IPS-20b (cell line): ENCODE results near the gene RFTN1.

Experiments used
- H3K27ac ChIP-seq: one replicate; pipeline ENCODE4 v1.5.1; 2013; ENCODE audit warnings: low read length
- H3K27me3 ChIP-seq: 2 replicates; pipeline ENCODE4 v1.6.1; 2013; ENCODE audit warnings: mild to moderate bottlenecking, low read length, inconsistent platforms; ENCODE audit not compliant: insufficient read depth
- H3K36me3 ChIP-seq: 2 replicates; pipeline ENCODE4 v1.6.1; 2013; ENCODE audit warnings: low read depth, mild to moderate bottlenecking, inconsistent platforms, low read length, moderate library complexity; ENCODE audit not compliant: insufficient read depth
- H3K4me1 ChIP-seq: 2 replicates; pipeline ENCODE4 v1.6.1; 2013; ENCODE audit warnings: mild to moderate bottlenecking, control low read depth, inconsistent platforms, low read length, moderate library complexity; ENCODE audit not compliant: insufficient read depth
- H3K4me3 ChIP-seq: 2 replicates; pipeline ENCODE4 v1.5.1; 2013; ENCODE audit warnings: mild to moderate bottlenecking, low read length, inconsistent platforms
- H3K9ac ChIP-seq: 2 replicates; pipeline ENCODE4 v1.6.1; 2013; ENCODE audit warnings: low read depth, mild to moderate bottlenecking, inconsistent platforms, low read length, moderate library complexity
- H3K9me3 ChIP-seq: 2 replicates; pipeline ENCODE4 v1.6.1; 2013; ENCODE audit warnings: mild to moderate bottlenecking, low read depth, low read length, inconsistent platforms; ENCODE audit not compliant: insufficient read depth

The RFTN1 gene

DNA sequence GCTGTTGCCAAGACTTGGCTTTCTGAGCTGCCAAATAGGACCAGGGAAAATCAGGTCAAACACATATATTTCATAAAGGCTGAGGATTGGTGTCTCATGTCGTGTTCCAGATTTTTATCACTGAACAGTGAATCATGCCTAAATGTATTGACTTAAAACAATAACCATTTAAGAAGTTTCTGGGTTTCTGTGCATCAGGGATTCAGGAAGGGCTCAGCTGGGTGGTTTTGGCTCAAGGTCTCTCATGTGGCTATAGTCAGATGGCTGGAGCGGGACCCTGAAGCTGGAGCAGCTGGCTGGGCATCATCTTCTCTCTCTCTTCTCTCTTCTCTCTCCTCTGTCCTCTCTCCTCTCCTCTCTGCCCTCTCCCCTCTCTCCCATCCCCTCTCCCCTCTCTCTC, 10.7 kb upstream of the RFTN1 start:
- no peak overlapping the region for H3K27ac ChIP-seq
- H3K9me3 ChIP-seq = peaks cover 4% of the 10 kb centered on the region; the same call in 1 of the 2 replicates
- H3K4me3 ChIP-seq = no peak overlapping the region
- H3K27me3 ChIP-seq = peaks cover 4% of the 10 kb centered on the region; the same call in 1 of the 2 replicates
- no peaks in the 10 kb centered on the region for H3K36me3 ChIP-seq
- no peak overlapping the region for H3K9ac ChIP-seq
- no peaks in the 10 kb centered on the region for H3K4me1 ChIP-seq

DNA sequence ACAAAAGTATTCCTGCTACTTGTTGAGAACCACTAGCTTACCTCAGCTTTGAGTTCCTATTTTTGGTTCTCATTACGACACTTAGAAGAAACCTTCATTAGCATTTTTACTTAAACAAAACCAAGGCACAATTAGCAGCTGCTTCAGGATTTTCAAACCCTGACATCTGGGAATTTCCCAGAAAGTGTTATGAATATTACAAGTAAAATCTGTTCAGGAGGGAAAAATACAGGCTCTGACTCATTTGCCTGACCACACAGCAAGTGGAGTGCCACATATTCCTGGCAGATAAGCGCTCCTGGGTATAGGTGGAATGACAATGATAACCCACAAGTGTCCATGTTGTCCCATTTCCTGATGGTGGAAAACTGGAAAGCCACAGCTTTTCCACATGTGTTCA, 10.3 kb upstream of the RFTN1 start:
- Histone ChIP-seq H3K4me3 (no peak overlapping the region), H3K36me3 (no peaks in the 10 kb centered on the region), H3K9me3 (peaks cover 4% of the 10 kb centered on the region; the same call in 1 of the 2 replicates), H3K27ac (no peak overlapping the region), H3K27me3 (peaks cover 4% of the 10 kb centered on the region; the same call in 1 of the 2 replicates), H3K4me1 (no peaks in the 10 kb centered on the region), H3K9ac (no peak overlapping the region)

DNA sequence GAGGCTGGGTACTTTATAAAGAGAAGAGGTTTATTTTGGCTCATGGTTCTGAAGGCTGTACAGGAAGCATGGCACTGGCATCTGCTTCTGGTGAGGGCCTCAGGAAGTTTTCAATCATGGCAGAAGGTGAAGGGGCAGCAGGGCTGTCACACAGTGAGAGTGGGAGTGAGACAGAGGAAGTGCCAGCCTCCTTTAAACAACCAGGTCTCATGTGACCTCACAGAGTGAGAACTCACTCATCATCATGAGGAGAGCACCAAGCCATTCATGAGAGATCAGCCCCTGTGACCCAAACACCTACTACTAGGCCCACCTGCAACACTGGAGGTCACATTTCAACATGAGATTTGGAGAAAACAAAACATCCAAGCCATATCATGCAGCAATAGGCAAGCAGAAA, 9.3 kb upstream of the RFTN1 start:
- H3K4me1 ChIP-seq = no peaks in the 10 kb centered on the region
- H3K36me3 ChIP-seq = no peaks in the 10 kb centered on the region
- H3K9me3 ChIP-seq = peaks cover 4% of the 10 kb centered on the region; the same call in 1 of the 2 replicates
- H3K9ac ChIP-seq = no peak overlapping the region
- H3K27ac ChIP-seq = no peak overlapping the region
- H3K27me3 ChIP-seq = peaks cover 4% of the 10 kb centered on the region; the same call in 1 of the 2 replicates
- H3K4me3 ChIP-seq = no peak overlapping the region

DNA sequence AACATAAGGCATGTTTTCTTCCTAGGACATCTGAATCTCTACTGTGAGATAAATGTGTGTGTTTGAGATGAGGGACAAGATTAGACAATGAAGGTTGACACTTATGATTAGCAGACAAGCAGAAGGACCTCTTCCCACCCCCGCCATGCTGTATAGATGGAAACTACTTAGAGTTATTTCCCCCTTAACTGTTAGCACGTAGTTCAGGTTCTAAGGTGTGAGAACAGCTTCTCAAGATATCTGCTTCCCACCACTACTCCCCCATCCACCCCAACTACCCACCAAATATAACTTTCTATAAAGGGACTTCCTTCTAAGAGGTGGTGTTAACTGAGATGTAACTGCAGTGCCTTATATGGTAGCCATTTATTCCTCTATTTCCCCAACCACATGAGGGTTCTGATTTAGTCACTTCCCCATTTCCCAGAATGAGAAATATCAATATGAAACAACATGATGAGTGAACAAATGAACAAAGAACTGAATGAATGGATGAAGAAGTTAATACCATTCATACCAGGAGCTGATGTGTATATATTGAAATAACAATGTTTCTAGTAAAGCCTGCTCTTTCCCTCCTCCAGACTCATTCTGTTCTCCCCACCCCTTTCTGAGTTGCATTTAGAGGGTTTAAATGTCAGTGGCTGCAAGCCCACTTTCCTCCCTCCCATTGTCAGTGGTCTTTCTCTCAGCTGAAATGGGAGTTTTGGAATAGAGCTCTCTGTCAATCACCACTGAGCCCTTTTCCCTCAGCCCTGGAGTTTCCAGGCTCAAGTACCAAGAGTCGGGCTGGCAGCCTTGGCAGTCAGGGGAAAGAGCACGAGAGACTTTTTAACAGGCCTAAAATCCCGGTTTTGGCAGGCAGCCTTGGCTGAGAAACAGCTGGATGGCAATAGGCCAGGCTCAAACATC, 7.7 kb upstream of the RFTN1 start:
- peaks cover 10% of the 10 kb centered on the region; the same call in 1 of the 2 replicates for H3K4me1 ChIP-seq
- no peak overlapping the region for H3K27ac ChIP-seq
- H3K4me3 ChIP-seq = no peak overlapping the region

DNA sequence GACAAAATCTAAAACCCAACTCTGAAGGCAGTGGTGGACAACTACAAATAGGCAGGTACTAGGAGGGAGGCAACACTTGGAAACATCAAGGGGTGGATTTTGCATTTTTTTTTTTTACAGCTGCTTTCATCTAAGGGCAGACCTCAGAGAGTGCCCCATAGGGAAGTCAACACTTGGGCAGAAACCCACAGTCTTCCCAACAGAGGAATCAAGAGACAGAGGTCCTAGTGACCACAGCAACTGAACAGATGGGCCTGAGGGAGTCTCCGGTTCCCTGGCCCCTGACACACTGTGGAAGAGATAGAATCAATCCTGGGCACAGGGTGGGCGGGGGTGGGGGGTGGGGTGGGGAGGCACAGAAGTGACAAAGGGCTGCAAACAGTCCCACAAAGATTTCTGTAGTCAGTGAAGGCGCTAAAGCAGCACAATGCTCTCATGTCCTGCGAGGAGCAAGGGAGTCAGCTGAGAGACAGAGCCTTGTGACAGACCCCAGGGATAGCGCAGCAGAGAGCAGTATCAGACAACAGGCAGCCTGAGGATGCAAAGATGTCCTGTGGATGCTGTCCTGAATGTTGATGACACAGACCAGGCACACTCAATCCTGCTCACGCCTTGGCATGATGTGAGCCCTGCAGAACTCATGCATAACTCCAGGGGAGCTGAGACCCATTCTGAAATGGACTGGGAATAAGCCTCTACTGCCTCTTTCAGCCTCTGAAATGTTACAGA, 6.9 kb upstream of the RFTN1 start:
- Histone ChIP-seq H3K36me3 (no peaks in the 10 kb centered on the region), H3K4me3 (no peak overlapping the region), H3K9ac (no peak overlapping the region), H3K4me1 (peaks cover 10% of the 10 kb centered on the region; the same call in 1 of the 2 replicates), H3K27ac (no peak overlapping the region), H3K27me3 (peaks cover 12% of the 10 kb centered on the region), H3K9me3 (peaks cover 4% of the 10 kb centered on the region; the same call in 1 of the 2 replicates)

More for the DNA sequence above, 7.7 kb upstream of the RFTN1 start:
- no peak overlapping the region for H3K9ac ChIP-seq
- H3K9me3 ChIP-seq = peaks cover 4% of the 10 kb centered on the region; the same call in 1 of the 2 replicates
- H3K27me3 ChIP-seq = peaks cover 4% of the 10 kb centered on the region; the same call in 1 of the 2 replicates
- H3K36me3 ChIP-seq = no peaks in the 10 kb centered on the region

DNA sequence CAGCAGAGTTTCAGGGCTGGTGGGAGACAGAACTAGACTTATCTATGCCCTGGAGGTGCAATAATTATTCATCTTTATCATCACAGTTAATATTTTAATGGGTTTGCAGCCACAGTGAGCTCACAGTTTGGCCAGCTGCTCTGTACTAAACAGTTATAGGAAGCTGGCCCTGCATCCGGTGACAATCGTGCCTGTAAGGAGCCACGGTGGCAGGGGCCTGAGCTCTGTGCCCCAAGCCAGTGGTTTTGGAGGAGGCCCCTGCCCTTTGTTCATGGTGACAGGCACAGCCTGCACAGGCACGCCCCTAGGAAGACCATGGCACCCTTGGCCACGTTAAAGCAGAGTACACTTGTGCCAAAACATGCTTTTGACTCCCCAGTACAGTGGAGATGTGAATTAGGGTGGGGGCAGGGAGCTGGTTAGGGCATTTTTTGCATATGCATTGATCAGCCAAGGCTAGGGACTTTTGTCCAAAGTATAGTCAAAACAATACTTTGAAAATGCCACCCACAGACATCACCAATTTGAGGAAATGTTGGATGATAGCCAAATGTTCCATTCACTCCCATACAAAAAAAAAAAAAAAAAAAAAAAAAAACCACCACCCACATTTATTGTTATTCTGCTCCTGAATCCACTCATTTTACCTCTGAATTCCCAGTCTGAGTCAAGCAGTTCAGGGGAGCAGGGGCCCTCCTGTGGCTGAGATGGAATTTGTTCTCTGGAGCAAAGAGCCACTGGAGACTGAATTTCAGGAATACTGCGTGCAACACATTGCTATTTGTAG, 3.4 kb upstream of the RFTN1 start:
- Histone ChIP-seq H3K9ac (no peak overlapping the region), H3K36me3 (no peaks in the 10 kb centered on the region), H3K9me3 (no peaks in the 10 kb centered on the region), H3K4me3 (no peak overlapping the region), H3K27me3 (peaks cover 48% of the 10 kb centered on the region), H3K4me1 (peaks cover 10% of the 10 kb centered on the region; the same call in 1 of the 2 replicates), H3K27ac (no peak overlapping the region)

DNA sequence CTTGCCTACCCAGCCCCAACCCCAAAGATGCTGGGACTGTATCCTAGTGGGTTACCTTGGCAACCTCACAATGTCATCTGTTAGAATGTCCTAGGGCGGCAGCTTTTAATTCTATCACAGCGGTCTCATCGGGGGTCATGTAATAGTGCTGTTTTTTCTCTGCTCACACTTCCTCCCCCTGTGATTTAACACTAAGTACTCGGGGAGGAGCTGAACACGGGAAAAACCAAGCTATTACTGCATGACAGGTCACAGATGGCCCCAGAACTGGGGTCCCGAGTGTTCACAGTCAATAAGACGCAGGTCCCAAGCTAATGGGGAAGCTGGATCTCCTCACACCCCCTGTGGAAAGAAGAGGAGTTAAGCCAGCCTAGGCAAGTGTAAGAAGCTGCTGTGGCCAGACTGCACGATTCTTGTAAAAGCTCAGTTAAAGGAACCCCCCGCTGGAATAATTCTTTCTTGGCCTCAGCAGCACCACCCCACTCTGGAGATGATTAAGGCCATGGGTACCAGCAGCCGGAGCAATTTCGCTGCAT, 2.5 kb upstream of the RFTN1 start:
- Histone ChIP-seq H3K4me1 (peaks cover 10% of the 10 kb centered on the region; the same call in 1 of the 2 replicates), H3K27me3 (peaks cover 57% of the 10 kb centered on the region), H3K9me3 (no peaks in the 10 kb centered on the region), H3K27ac (no peak overlapping the region), H3K36me3 (no peaks in the 10 kb centered on the region), H3K4me3 (no peak overlapping the region), H3K9ac (no peak overlapping the region)

DNA sequence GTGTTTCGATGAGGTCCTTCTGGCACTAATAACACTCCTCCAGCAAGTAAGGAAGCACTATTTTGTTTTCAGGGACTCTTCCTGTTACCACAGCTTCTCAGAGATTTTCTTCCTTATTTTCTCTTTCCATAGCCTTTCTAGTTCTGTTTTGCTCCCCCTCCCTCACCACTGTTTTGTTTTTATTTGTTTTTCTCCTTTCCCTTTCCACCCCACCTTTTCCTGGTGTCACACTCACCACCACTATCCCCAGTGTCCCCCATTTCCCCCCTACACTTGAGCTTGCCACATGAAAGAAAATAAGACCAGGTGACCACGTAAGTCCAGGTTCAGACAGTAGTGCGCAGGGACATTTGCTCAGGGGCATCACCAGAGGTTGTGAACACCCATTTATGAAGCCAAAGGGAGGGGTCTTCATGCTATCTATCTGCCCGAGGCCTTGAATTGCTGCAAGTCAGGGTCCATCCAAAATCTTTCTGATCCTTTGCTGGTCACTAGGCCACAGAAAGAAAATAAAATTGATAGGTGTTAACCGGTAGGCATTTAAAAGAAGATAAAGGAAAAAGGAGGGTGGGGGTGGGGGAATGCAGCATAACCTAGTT, 1.4 kb upstream of the RFTN1 start:
- Histone ChIP-seq H3K27me3 (peaks cover 64% of the 10 kb centered on the region), H3K4me3 (no peak overlapping the region), H3K27ac (no peak overlapping the region), H3K36me3 (no peaks in the 10 kb centered on the region), H3K9ac (no peak overlapping the region), H3K4me1 (peaks cover 10% of the 10 kb centered on the region; the same call in 1 of the 2 replicates), H3K9me3 (no peaks in the 10 kb centered on the region)

DNA sequence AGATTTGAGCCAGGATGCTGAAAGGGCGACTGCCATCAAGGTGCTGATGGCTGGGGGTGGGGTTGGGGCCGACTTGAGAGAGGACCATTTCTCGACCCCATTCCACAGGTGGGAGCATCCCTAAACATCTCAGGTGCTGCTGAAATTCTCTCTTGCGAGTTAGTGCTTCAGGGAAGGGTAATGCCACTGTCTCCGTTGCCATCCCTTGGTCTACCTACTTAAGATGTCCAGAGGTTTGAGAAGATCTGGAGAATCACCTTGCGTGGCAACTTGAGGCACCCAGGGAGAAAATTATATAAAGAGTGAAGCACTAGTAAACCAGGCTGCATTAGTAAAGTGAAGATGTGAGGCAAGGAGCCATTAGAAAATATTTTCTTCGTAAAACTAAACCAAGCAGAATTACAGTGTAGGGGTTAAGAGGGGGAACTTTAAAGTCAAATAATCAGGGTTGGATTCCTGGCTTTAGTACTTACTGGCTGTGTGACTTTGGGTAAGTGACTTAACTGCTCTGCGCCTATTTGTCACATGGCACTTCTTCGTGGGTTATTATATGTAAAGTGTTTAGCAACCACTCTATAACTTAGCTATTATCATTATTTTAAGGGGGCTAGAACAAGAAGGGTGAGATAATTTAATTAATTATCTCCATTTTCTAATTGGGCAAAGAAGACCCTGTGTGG, 662 bp upstream of the RFTN1 start:
- no peaks in the 10 kb centered on the region for H3K9me3 ChIP-seq
- H3K27me3 ChIP-seq = peaks cover 67% of the 10 kb centered on the region
- no peaks in the 10 kb centered on the region for H3K36me3 ChIP-seq
- peak overlapping the region; percentile 15; the same call in 1 of the 2 replicates for H3K9ac ChIP-seq
- H3K27ac ChIP-seq = no peak overlapping the region
- H3K4me1 ChIP-seq = peaks cover 10% of the 10 kb centered on the region; the same call in 1 of the 2 replicates
- peak overlapping the region; percentile 74 for H3K4me3 ChIP-seq

DNA sequence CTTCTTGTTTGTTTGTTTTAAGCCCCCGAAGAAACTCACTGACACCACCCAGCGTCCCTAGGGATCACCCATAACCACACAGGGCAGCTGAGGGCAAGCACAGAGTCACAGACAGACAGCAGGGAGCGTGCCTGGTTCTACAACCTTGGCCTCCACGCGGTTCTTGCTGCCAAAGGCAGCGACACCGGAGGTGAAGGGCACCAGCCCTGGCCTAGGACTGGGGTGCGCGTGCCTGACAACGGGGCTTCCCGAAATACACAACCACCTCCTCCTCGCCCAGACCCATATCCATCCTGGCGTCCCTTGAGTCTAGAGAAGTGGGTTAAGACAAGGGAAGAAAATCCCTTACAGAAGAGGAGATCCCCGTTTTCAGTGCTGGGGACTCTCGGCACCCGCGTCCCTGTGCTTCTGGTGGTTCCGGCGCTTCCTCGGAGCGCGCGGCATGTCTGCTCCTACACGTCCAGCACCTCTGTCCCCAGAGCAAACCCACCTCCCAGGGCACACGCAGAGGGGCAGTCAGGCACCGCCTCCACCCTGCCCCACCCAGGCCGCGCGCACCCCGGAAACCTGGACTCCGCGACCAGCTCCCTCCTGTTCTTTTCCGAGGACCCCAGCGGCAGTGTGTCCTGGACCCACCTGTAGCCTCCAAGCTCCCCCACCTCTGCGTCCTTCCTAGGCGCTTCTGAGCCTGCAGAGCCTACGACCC, 911 bp downstream of the RFTN1 start:
- Histone ChIP-seq H3K36me3 (no peaks in the 10 kb centered on the region), H3K27ac (no peak overlapping the region), H3K9me3 (no peaks in the 10 kb centered on the region), H3K4me1 (peaks cover 15% of the 10 kb centered on the region; the same call in 1 of the 2 replicates), H3K27me3 (peaks cover 67% of the 10 kb centered on the region), H3K9ac (no peak overlapping the region), H3K4me3 (peak overlapping the region; percentile 74)
